HepG2 (cell line): ENCODE measurements around the gene MDFIC. TPM values are rescaled to one million over a fixed set of nuclear protein-coding genes. Genes with fewer than 3 reads are reported as not detected.

ENCODE experiments used
- ATAC-seq: fragments of 200-7000 bp; cut with Tn5 transposase; 3 replicates; pipeline ENCODE4 v1.9.1; 2020; ENCODE audit warnings: mild to moderate bottlenecking, moderate library complexity
- BruUV-seq: library from RNA; stranded (reverse); fragments of 400-500 nt; replicated peaks from 2 replicates; lab custom pipeline; 2021; lab: Mats Ljungman, UMichigan
- CTCF ChIA-PET: fragments of 300-600 bp; formaldehyde crosslinking; extraction: SDS; loops from one replicate; lab custom pipeline; 2021; ENCODE audit warnings: low total read pairs, inconsistent platforms, low intra/inter-chr PET ratio; lab: Yijun Ruan, JAX
- POLR2A ChIA-PET: fragments of 350-600 bp; sonication (Branson Sonifier 250); formaldehyde crosslinking; loops from one replicate; lab custom pipeline; 2020; ENCODE audit warnings: antibody characterized with exemption, inconsistent platforms; lab: Yijun Ruan, JAX
- DNase-seq: peaks from one replicate; pipeline ENCODE4 v3.0.0-alpha.2; 2015; ENCODE audit warnings: low spot score
- FAIRE-seq: peaks from 3 replicates; lab custom pipeline; 2011; peaks lifted over from hg19 to GRCh38; lab: Jason Lieb, UNC
- H2AFZ ChIP-seq: one replicate; pipeline ENCODE4 v1.6.1; 2011; ENCODE audit warnings: low read length, inconsistent platforms
- H3K27ac ChIP-seq: fragments of 300-600 bp; 3 replicates; pipeline ENCODE4 v1.8.0; 2011; ENCODE audit warnings: mixed run types, mild to moderate bottlenecking, mixed read lengths, low read length, inconsistent platforms; ENCODE audit not compliant: insufficient read depth; ENCODE audit errors: extremely low read length
- H3K27me3 ChIP-seq, 2 experiments: fragments of 200-600 bp in 1 of 2; 2 replicates in 1 of 2; 3 replicates in 1 of 2; pipeline versions ENCODE4 v1.6.0 to v1.8.0; 2011; ENCODE audit warnings: low read length in 2 of 2, mild to moderate bottlenecking in 2 of 2, moderate library complexity in 2 of 2, inconsistent platforms in 1 of 2; ENCODE audit not compliant: insufficient read depth in 2 of 2, control insufficient read depth in 1 of 2
- H3K36me3 ChIP-seq, 2 experiments: fragments of 200-600 bp in 1 of 2; replicated peaks in 1 of 2; 2 replicates in 1 of 2; 3 replicates in 1 of 2; pipeline versions ENCODE4 v1.5.1 to v1.8.0; 2011; ENCODE audit warnings: low read length in 2 of 2, inconsistent platforms in 1 of 2; ENCODE audit not compliant: insufficient read depth in 2 of 2, control insufficient read depth in 1 of 2
- H3K4me1 ChIP-seq: 2 replicates; pipeline ENCODE4 v1.5.1; 2012; ENCODE audit warnings: low read length, inconsistent platforms; ENCODE audit not compliant: insufficient read depth
- H3K4me2 ChIP-seq: 2 replicates; pipeline ENCODE4 v1.6.0; 2011; ENCODE audit warnings: low read depth, low read length, inconsistent platforms
- H3K4me3 ChIP-seq, 3 experiments: fragments of 200-600 bp in 1 of 3; sonication (generic), shearing (Covaris generic) in 1 of 3; replicated peaks in 1 of 3; 2 replicates each; pipeline ENCODE4 v1.5.1; 2011 to 2016; ENCODE audit warnings: low read length in 3 of 3, inconsistent platforms in 2 of 3, low read depth in 2 of 3, mild to moderate bottlenecking in 2 of 3, control low read depth in 1 of 3, mixed read lengths in 1 of 3; ENCODE audit not compliant: insufficient read depth in 1 of 3
- H3K79me2 ChIP-seq: one replicate; pipeline ENCODE4 v1.6.1; 2011; ENCODE audit warnings: low read length, inconsistent platforms; ENCODE audit not compliant: insufficient read depth
- H3K9ac ChIP-seq: 2 replicates; pipeline ENCODE4 v1.6.0; 2011; ENCODE audit warnings: mild to moderate bottlenecking, low read depth, low read length, inconsistent platforms; ENCODE audit not compliant: insufficient read depth
- H3K9me3 ChIP-seq: 2 replicates; pipeline ENCODE4 v1.5.1; 2012; ENCODE audit warnings: mild to moderate bottlenecking, low read length
- H4K20me1 ChIP-seq: 2 replicates; pipeline ENCODE4 v1.6.0; 2011; ENCODE audit warnings: inconsistent platforms, mild to moderate bottlenecking, low read length, moderate library complexity; ENCODE audit not compliant: insufficient read depth
- BRCA1 ChIP-seq: sonication (generic); formaldehyde crosslinking; IDR thresholded peaks from 2 replicates; pipeline ENCODE4 v1.4.0; 2020; ENCODE audit warnings: missing genetic modification reagents
- CBX2 ChIP-seq, 2 experiments: fragments of 200-600 bp in 1 of 2; sonication (generic); formaldehyde crosslinking in 1 of 2; IDR thresholded peaks; 2 replicates each; pipeline versions ENCODE4 v1.7.0 to v1.8.1; 2018 to 2022; ENCODE audit warnings: low read depth in 2 of 2, low read length in 1 of 2, mild to moderate bottlenecking in 1 of 2, missing genetic modification reagents in 1 of 2
- CCAR2 ChIP-seq: fragments of 200-400 bp; formaldehyde crosslinking; optimal IDR thresholded peaks from 2 replicates; pipeline ENCODE3; 2018; ENCODE audit warnings: low read depth, mild to moderate bottlenecking, low read length, moderate library complexity
- DPF2 ChIP-seq: sonication (generic); formaldehyde crosslinking; IDR thresholded peaks from 2 replicates; pipeline ENCODE4 v1.4.0; 2020; ENCODE audit warnings: mild to moderate bottlenecking, low read depth, missing genetic modification reagents, borderline replicate concordance
- JUNB ChIP-seq: sonication (generic); formaldehyde crosslinking; IDR thresholded peaks from 2 replicates; pipeline ENCODE4 v1.8.0; 2022; ENCODE audit warnings: missing genetic modification reagents, mild to moderate bottlenecking, borderline replicate concordance
- KDM2A ChIP-seq: sonication (generic); formaldehyde crosslinking; IDR thresholded peaks from 2 replicates; pipeline ENCODE4 v1.4.0; 2020; ENCODE audit warnings: low read depth, missing genetic modification reagents, borderline replicate concordance
- PATZ1 ChIP-seq: sonication (generic); formaldehyde crosslinking; IDR thresholded peaks from 2 replicates; pipeline ENCODE4 v1.4.0; 2020; ENCODE audit warnings: missing genetic modification reagents
- PHF8 ChIP-seq: sonication (generic); formaldehyde crosslinking; IDR thresholded peaks from 2 replicates; pipeline ENCODE4 v1.5.0; 2020; ENCODE audit warnings: missing genetic modification reagents
- PRPF4 ChIP-seq: fragments of 200-400 bp; formaldehyde crosslinking; IDR thresholded peaks from 2 replicates; pipeline ENCODE4 v1.6.1; 2016; ENCODE audit warnings: low read length, low read depth; ENCODE audit not compliant: poor library complexity, severe bottlenecking
- SSRP1 ChIP-seq: IDR thresholded peaks from 2 replicates; pipeline ENCODE4 v1.6.1; 2016; ENCODE audit warnings: control low read depth
- ZMYM3 ChIP-seq: sonication (generic); formaldehyde crosslinking; IDR thresholded peaks from 2 replicates; pipeline ENCODE4 v1.5.1; 2020; ENCODE audit warnings: mild to moderate bottlenecking, missing genetic modification reagents
- ZNF136 ChIP-seq: sonication (generic); formaldehyde crosslinking; IDR thresholded peaks from 2 replicates; pipeline ENCODE4 v1.8.1; 2022; ENCODE audit warnings: low read depth, mild to moderate bottlenecking, moderate library complexity, missing genetic modification reagents
- ZNF292 ChIP-seq: sonication (generic); formaldehyde crosslinking; IDR thresholded peaks from 2 replicates; pipeline ENCODE4 v1.8.1; 2022; ENCODE audit warnings: mild to moderate bottlenecking, low read depth, missing genetic modification reagents, borderline replicate concordance
- ZNF543 ChIP-seq: sonication (generic); formaldehyde crosslinking; IDR thresholded peaks from 2 replicates; pipeline ENCODE4 v1.4.0; 2020; ENCODE audit warnings: mild to moderate bottlenecking, missing genetic modification reagents
- ZNF619 ChIP-seq: sonication (generic); formaldehyde crosslinking; IDR thresholded peaks from 2 replicates; pipeline ENCODE4 v1.4.0; 2020; ENCODE audit warnings: mild to moderate bottlenecking, missing genetic modification reagents
- ZSCAN20 ChIP-seq: sonication (generic); formaldehyde crosslinking; IDR thresholded peaks from 2 replicates; pipeline ENCODE4 v1.4.0; 2020; ENCODE audit warnings: missing genetic modification reagents, mild to moderate bottlenecking, borderline replicate concordance
- WGBS: methylation state at CpG from one replicate; pipeline ENCODE4 v1.1.6; 2017; ENCODE audit warnings: low lambda C conversion rate; 5-methylcytosine and 5-hydroxymethylcytosine counted together
- in situ Hi-C: cut with HindIII; loops from 2 replicates; pipeline ENCODE4 v1.10.0; 2017; ENCODE audit warnings: low pct_unique_long_range_greater_than_20kb; ENCODE audit not compliant: extremely low pct_ligation_motif_present
- intact Hi-C: fragments of 100-400 bp; cut with micrococcal nuclease; formaldehyde crosslinking; loops from one replicate; pipeline ENCODE4 v1.10.0; 2022; ENCODE audit not compliant: unreplicated experiment
- polyA plus RNA-seq, 8 experiments: library from polyadenylated mRNA; depleted of rRNA in 3 of 8; stranded (reverse) in 7 of 8; unstranded in 1 of 8; fragments of >200 nt; fragmentation: Illumina TruSeq in 4 of 8; extraction: Trizol in 4 of 8; gene quantifications; 2 replicates each; pipeline versions ENCODE4 v1.2.1 to v1.2.3, GENCODE V29; 2011 to 2016; ENCODE audit warnings: low read depth in 4 of 8, missing spikeins in 1 of 8, mixed read lengths in 1 of 8; ENCODE audit not compliant: insufficient read depth in 1 of 8
- total RNA-seq, 5 experiments: library from RNA; depleted of rRNA; stranded (reverse); fragments of >200 nt; fragmentation: Illumina TruSeq; extraction: Trizol; gene quantifications; 2 replicates each; pipeline ENCODE4 v1.2.3, GENCODE V29; 2016; ENCODE audit warnings: low read depth in 1 of 5
- TF ChIP-seq, protein P1 (sequence below): sonication (generic); formaldehyde crosslinking; IDR thresholded peaks from 2 replicates; pipeline ENCODE4 v1.5.0; 2020; ENCODE audit warnings: mild to moderate bottlenecking, missing genetic modification reagents
- TF ChIP-seq, protein P2 (sequence below): sonication (generic); formaldehyde crosslinking; conservative IDR thresholded peaks from 2 replicates; pipeline ENCODE4 v1.4.0; 2020; ENCODE audit warnings: missing genetic modification reagents

Gene MDFIC
- total and polyA plus RNA-seq, 2 of the 13 experiments (the other 11 are each of a cell fraction or from before 2014, with no cell fraction given) = 0.13 TPM; not detected in 1

DNA sequence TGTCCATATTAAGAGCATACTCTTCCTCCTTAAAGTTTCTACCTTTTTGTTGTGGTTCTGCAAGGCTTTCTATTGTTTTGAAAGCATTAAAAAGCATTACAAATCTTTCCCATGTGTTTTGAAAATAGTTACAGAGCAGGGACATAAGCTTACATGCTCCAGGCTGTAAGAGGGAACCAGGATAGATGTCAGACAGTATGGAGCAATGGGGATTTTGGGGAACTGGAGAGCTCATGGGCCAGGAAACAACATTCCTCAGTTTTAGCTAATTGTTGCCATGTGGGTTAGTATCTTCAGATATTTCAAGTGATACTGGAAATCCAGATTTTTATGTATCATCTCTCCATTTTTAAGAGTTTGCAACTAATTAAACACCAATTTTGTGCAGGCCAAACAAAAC, 3.5 kb downstream of the MDFIC start (continued):
- TF ChIP-seq CBX2 (IDR thresholded peaks at IDR 0.05; ENCODE audit: low read depth, low read length) = no peak
- no peak for TF ChIP-seq CBX2 (CRISPR knock-in tag; IDR thresholded peaks at IDR 0.05; ENCODE audit: low read depth)
- TF ChIP-seq ZNF292 = no peak
- TF ChIP-seq ZNF136 (CRISPR knock-in tag) = no peak
- no peak for TF ChIP-seq ZNF543 (CRISPR knock-in tag)
- no peak for TF ChIP-seq PHF8 (CRISPR knock-in tag)
- TF ChIP-seq PRPF4 = no peak
- TF ChIP-seq ZNF619 = no peak

GRCh38 chr7:114928060-114928459, 6.2 kb downstream of the MDFIC start:
- BruUV-seq = no TSS peak
- H3K9me3 ChIP-seq = no peaks in the 10 kb centered on the region
- intact Hi-C loops (no loop called here), in situ Hi-C loops (no loop called here)
- DNase-seq = no peak
- no peak overlapping the region for H3K4me3 ChIP-seq
- WGBS = 9% methylated on average over 1 of the region's 2 CpGs
- ATAC-seq = no peak
- ChIA-PET CTCF (no interaction called here), POLR2A (no interaction called here)
- peaks cover 2 to 4% of the 10 kb centered on the region in 2 experiments; a peak in 3 of 5 replicates for H3K27me3 ChIP-seq
- no peaks in the 10 kb centered on the region for H3K79me2 ChIP-seq
- no peaks in the 10 kb centered on the region for H4K20me1 ChIP-seq
- H3K9ac ChIP-seq = no peak overlapping the region
- no peak overlapping the region for H2AFZ ChIP-seq
- H3K36me3 ChIP-seq = no peaks in the 10 kb centered on the region
- H3K4me2 ChIP-seq = no peak overlapping the region
- H3K4me1 ChIP-seq = peaks cover 5% of the 10 kb centered on the region; the same call in 1 of the 2 replicates
- no peak overlapping the region for H3K27ac ChIP-seq
- FAIRE-seq = no peak
- no peak for TF ChIP-seq DPF2 (CRISPR knock-in tag)
- no peak for TF ChIP-seq PATZ1 (CRISPR knock-in tag)
- TF ChIP-seq SSRP1 (CRISPR knock-in tag) = no peak
- TF ChIP-seq KDM2A (CRISPR knock-in tag) = no peak
- TF ChIP-seq, protein P1, sequence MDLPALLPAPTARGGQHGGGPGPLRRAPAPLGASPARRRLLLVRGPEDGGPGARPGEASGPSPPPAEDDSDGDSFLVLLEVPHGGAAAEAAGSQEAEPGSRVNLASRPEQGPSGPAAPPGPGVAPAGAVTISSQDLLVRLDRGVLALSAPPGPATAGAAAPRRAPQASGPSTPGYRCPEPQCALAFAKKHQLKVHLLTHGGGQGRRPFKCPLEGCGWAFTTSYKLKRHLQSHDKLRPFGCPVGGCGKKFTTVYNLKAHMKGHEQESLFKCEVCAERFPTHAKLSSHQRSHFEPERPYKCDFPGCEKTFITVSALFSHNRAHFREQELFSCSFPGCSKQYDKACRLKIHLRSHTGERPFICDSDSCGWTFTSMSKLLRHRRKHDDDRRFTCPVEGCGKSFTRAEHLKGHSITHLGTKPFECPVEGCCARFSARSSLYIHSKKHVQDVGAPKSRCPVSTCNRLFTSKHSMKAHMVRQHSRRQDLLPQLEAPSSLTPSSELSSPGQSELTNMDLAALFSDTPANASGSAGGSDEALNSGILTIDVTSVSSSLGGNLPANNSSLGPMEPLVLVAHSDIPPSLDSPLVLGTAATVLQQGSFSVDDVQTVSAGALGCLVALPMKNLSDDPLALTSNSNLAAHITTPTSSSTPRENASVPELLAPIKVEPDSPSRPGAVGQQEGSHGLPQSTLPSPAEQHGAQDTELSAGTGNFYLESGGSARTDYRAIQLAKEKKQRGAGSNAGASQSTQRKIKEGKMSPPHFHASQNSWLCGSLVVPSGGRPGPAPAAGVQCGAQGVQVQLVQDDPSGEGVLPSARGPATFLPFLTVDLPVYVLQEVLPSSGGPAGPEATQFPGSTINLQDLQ (CRISPR knock-in tag) = no peak
- TF ChIP-seq, protein P2, sequence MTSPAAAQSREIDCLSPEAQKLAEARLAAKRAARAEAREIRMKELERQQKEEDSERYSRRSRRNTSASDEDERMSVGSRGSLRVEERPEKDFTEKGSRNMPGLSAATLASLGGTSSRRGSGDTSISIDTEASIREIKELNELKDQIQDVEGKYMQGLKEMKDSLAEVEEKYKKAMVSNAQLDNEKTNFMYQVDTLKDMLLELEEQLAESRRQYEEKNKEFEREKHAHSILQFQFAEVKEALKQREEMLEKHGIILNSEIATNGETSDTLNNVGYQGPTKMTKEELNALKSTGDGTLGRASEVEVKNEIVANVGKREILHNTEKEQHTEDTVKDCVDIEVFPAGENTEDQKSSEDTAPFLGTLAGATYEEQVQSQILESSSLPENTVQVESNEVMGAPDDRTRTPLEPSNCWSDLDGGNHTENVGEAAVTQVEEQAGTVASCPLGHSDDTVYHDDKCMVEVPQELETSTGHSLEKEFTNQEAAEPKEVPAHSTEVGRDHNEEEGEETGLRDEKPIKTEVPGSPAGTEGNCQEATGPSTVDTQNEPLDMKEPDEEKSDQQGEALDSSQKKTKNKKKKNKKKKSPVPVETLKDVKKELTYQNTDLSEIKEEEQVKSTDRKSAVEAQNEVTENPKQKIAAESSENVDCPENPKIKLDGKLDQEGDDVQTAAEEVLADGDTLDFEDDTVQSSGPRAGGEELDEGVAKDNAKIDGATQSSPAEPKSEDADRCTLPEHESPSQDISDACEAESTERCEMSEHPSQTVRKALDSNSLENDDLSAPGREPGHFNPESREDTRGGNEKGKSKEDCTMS (CRISPR knock-in tag) = no peak
- no peak for TF ChIP-seq ZSCAN20 (CRISPR knock-in tag)
- TF ChIP-seq ZMYM3 (CRISPR knock-in tag) = no peak
- TF ChIP-seq CCAR2 = no peak
- TF ChIP-seq JUNB (CRISPR knock-in tag) = no peak
- TF ChIP-seq BRCA1 (CRISPR knock-in tag) = no peak
